HG02763 (cell line): ENCODE measurements around the gene YAP1.
A peak's percentile ranks its signal among the peaks of the same experiment; 100 is the strongest.

Experiments
- ATAC-seq: cut with Tn5 transposase; IDR thresholded peaks from one replicate; pipeline ENCODE4 v1.9.1; 2021; ENCODE audit warnings: mild to moderate bottlenecking, moderate library complexity; ENCODE audit not compliant: unreplicated experiment

Gene YAP1

GRCh38 chr11:102269927-102270326 is 159.7 kb downstream of the YAP1 start:
- ATAC-seq: no peak

GRCh38 chr11:102272047-102272824 is 162.0 kb downstream of the YAP1 start:
- no peak for ATAC-seq

- ATAC-seq: no peak
These were observed 164.4 kb downstream of the YAP1 start for GRCh38 chr11:102274628-102275027.

- no peak for ATAC-seq
These were observed 166.1 kb downstream of the YAP1 start for GRCh38 chr11:102276362-102276761.

- no peak for ATAC-seq
These were observed 166.5 kb downstream of the YAP1 start for GRCh38 chr11:102276783-102277182.

GRCh38 chr11:102279641-102280170 is 169.5 kb downstream of the YAP1 start:
- peak; percentile 85 for ATAC-seq

- no peak for ATAC-seq
These were observed 170.1 kb downstream of the YAP1 start for GRCh38 chr11:102280245-102280833.
